ENCODE results near the gene BBLN.
A peak's percentile ranks its signal among the peaks of the same experiment; 100 is the strongest.
"Not testable (repeated sequence)": the region's sequence is repeated elsewhere in the genome, so short reads cannot be mapped to it uniquely, and the experiment has no call there.

The BBLN gene

DNA sequence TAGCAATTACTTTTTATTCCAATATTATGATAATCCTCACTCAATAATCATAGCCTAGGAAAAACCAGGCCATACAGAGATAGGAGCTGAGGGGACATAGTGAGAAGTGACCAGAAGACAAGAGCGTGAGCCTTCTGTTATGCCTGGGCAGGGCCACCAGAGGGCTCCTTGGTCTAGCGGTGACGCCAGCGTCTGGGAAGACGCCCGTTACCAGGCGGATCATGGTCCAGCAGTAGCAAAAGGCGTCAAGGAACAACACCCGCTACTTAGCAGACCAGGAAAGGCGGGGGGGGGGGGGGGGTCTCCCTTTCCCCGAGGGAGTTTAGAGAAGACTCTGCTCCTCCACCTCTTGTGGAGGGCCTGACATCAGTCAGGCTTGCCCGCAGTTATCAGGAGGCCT lies 21.4 kb downstream of the BBLN start:
- TF ChIP-seq, protein P1, sequence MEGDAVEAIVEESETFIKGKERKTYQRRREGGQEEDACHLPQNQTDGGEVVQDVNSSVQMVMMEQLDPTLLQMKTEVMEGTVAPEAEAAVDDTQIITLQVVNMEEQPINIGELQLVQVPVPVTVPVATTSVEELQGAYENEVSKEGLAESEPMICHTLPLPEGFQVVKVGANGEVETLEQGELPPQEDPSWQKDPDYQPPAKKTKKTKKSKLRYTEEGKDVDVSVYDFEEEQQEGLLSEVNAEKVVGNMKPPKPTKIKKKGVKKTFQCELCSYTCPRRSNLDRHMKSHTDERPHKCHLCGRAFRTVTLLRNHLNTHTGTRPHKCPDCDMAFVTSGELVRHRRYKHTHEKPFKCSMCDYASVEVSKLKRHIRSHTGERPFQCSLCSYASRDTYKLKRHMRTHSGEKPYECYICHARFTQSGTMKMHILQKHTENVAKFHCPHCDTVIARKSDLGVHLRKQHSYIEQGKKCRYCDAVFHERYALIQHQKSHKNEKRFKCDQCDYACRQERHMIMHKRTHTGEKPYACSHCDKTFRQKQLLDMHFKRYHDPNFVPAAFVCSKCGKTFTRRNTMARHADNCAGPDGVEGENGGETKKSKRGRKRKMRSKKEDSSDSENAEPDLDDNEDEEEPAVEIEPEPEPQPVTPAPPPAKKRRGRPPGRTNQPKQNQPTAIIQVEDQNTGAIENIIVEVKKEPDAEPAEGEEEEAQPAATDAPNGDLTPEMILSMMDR (IDR thresholded peaks at IDR 0.05; ENCODE audit: low read depth, low read length), result peak; percentile 45
- not testable (repeated sequence) for DNase-seq (ENCODE audit: extremely low read depth, low read depth)

DNA sequence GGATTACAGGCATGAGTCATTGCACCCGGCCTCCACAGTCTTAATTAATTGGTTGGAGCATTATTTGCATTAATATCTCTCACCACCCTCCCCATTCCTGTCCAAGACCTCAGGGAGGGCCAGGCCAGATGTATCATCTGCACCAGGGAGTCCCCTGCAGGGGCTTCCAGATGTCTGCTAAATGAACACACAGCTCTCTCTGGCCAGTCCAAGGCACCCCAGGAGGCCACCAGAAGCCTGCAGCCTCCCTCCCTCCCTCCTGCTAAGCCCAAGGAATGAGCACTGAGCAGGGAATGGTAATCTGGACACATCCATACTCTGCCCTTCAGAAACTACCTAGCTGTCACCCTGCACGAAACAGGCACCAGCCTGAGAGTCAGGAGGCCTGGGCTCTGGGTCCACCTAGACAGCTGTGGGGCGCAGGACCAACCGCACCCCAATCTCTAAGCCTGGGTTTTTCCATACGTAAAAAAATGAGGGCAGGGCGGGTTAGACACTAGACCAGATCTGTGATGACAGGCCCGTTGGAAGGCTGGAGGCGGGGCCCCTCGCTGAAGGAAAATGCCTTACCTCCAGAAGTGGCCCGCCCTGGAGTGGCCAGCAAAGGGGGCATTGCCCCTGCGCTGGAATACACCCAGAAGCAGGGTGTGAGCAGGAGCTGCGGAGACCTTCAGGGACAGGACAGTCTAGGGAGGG lies 23.0 kb downstream of the BBLN start:
- TF ChIP-seq, protein P1 (IDR thresholded peaks at IDR 0.05; ENCODE audit: low read depth, low read length), result no peak
- DNase-seq (ENCODE audit: extremely low read depth, low read depth), result no peak

DNA sequence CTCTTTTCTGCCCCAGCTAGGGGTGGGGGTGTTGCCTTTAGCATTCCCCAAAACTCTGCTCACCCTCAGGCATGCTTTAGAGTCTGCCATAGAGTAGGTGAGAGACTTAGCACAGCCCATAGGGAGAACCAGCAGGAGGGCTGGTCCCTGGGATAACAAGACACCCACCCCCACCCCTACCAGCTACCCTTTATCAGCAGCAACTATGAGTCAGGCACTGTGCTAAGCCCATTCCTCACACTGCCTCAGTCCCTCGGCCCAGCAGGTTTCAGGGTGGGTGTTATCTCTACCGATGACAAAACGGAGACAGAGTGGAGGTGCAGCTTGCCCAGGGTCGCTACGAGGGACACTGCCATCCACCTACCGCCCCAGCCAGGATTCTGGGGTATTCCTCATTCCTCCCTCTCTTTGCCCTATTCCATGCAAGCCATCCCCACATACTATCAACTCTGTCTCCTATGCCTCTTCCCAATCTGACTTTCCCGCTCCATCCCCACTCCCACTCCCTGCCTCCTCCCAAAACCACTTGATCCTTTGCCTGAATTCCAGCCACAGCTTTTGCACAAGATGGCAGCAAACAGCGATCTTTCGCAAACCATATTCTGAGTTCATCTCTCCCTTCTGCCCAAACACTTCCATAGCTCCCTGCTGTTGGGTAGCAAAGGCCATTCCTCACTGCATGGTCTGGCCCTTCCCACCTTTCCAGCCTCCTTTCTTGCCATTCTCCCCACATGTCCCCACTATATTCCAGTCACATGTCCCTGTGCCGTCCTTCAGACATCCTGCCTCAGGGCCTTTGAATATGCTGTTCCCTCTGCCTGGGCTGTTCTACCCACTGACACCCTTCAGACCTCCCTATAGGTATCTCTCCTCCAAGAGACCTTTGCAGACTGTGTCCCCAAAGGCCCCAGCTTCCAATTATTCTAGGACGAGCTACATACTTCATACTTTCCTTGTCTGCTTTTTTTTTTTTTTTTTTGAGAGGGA lies 26.2 kb downstream of the BBLN start:
- TF ChIP-seq, protein P1 (IDR thresholded peaks at IDR 0.05; ENCODE audit: low read depth, low read length), result no peak
- DNase-seq (ENCODE audit: extremely low read depth, low read depth), result no peak

DNA sequence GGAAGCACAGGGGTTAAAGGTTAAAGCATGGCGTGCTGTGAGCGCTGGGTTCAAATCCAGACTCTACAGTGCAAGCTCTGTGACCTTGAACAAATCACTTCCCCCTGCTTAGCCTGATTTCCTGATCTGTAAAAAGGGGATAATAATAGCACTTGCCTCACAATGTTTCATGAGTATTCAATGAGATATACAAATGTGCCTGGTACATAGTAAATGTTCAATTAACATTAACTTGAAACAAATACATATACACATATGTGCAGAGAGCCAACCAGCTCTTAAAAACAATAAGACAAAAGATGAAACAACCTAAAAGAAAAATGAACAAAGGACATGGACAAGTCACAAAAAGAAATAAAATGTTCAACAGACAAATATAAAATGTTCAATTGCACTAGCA lies 27.3 kb downstream of the BBLN start:
- no peak for DNase-seq (ENCODE audit: extremely low read depth, low read depth)
- TF ChIP-seq, protein P1 (IDR thresholded peaks at IDR 0.05; ENCODE audit: low read depth, low read length), result no peak

DNA sequence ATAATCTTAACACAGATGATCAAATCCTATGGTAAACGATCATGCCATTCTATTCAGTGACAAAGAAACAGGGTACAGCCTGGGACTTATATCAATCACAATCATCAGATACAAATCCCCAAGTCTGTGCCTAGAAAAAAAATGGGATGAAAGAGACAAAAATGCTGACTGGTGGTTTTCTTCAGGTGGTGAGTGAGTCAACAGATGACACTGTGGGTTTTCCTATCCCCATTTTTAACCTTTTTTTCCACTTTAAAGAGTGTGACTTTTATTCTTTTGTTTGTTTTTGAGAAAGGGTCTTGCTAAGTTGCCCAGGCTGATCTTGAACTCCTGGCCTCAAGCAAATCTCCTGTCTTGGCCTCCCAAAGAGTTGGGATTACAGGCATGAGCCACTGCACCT lies 28.1 kb downstream of the BBLN start:
- DNase-seq (ENCODE audit: extremely low read depth, low read depth), result no peak
- TF ChIP-seq, protein P1 (IDR thresholded peaks at IDR 0.05; ENCODE audit: low read depth, low read length), result no peak

DNA sequence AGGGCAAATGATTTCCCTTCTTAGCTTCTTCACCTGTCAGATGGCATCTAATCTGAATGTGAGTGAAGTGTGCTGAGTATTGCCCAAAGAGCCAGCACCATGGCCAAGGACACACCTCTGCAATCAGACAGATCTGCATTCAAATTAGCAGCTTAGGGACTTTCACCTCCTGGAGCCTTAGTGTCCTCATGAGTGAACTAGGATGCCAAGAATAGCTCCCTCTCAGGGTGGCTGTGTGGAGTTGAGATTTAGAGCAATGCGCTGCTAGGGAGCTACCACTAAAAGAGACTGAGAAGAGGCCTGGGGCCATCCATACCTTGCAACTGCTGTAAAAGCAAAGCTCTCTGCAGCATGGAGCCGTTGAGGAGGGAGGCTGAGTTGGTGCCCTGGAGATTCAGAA lies 29.9 kb downstream of the BBLN start:
- TF ChIP-seq, protein P1 (IDR thresholded peaks at IDR 0.05; ENCODE audit: low read depth, low read length), result no peak
- DNase-seq (ENCODE audit: extremely low read depth, low read depth), result no peak

All from AG09319 (cell line).